GM12891 (cell line): ENCODE results near the gene ENOX1.

ENCODE experiments used
- POLR2A ChIP-seq: IDR thresholded peaks from 2 replicates; pipeline ENCODE4 v1.6.1; 2011; ENCODE audit warnings: low read depth, low read length, control low read depth
- SPI1 ChIP-seq: IDR thresholded peaks from 2 replicates; pipeline ENCODE4 v1.6.1; 2011; ENCODE audit warnings: low read depth, low read length, control low read depth
- TAF1 ChIP-seq: IDR thresholded peaks from 2 replicates; pipeline ENCODE4 v1.6.1; 2011; ENCODE audit warnings: low read depth, low read length, control low read depth

DNA sequence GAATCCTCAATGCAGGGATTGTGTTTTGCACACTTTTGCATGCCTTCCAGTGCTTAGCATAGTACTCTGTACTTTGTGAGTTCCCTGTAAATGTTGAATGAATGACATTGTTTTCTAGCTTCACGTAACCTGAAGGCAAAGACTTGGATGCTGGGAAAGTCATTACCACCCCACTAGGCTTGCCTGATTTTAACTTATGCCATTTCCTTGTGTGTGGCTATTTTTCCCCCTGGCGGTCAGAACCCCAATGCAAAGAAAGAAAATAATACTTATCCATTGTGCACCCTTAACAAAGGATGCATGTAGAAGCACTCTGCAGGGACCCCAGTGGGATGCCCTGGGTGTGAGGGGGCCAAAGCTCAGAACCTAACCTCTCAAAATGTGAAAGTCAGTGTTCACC lies 1.2 kb upstream of the ENOX1 start:
- TF ChIP-seq POLR2A (no peak), TAF1 (no peak), SPI1 (no peak)
